Measurements from ENCODE around the gene APBA2.

The APBA2 gene

DNA sequence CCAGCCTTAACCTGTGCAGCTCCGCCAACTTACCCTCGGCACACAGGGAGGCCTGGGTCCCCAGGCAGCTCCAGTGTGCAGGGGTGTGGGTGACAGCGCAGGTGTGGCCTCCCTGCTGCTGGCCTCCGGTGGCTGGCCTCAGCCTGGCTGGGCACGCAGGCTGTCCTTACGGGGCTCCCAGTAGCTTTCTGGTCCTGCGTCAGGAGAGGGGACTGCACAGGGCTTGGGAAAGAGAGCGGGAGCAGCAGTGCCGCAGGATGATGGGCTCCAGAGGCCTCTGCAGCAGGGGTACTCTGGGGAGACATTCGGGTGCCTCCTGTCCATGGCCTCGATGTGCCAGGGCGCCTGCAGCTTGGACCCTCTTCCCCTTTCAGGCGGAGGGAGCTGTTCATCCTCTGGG lies 9.4 kb downstream of the APBA2 start:
- Histone ChIP-seq H3K4me1 (ENCODE audit: low read length) (no peaks in the 10 kb centered on the region), H2AFZ (ENCODE audit: low read depth, low read length) (no peak overlapping the region), H3K9ac (ENCODE audit: low read length) (no peak overlapping the region), H3K27me3 (ENCODE audit: low read depth, low read length) (no peaks in the 10 kb centered on the region), H3K36me3 (replicated peaks; ENCODE audit: low read depth, low read length) (no peaks in the 10 kb centered on the region), H3K9me3 (ENCODE audit: insufficient read depth, low read length) (no peaks in the 10 kb centered on the region), H3K79me2 (ENCODE audit: low read length) (no peaks in the 10 kb centered on the region), H4K20me1 (ENCODE audit: insufficient read depth, low read length) (no peaks in the 10 kb centered on the region), H3K4me2 (ENCODE audit: low read length) (no peak overlapping the region), H3K4me3 (ENCODE audit: low read length) (no peak overlapping the region), H3K27ac (ENCODE audit: low read length) (no peak overlapping the region)
- TF ChIP-seq EZH2phosphoT487 (IDR thresholded peaks at IDR 0.05; ENCODE audit: low read depth) = no peak
- TF ChIP-seq, protein P1, sequence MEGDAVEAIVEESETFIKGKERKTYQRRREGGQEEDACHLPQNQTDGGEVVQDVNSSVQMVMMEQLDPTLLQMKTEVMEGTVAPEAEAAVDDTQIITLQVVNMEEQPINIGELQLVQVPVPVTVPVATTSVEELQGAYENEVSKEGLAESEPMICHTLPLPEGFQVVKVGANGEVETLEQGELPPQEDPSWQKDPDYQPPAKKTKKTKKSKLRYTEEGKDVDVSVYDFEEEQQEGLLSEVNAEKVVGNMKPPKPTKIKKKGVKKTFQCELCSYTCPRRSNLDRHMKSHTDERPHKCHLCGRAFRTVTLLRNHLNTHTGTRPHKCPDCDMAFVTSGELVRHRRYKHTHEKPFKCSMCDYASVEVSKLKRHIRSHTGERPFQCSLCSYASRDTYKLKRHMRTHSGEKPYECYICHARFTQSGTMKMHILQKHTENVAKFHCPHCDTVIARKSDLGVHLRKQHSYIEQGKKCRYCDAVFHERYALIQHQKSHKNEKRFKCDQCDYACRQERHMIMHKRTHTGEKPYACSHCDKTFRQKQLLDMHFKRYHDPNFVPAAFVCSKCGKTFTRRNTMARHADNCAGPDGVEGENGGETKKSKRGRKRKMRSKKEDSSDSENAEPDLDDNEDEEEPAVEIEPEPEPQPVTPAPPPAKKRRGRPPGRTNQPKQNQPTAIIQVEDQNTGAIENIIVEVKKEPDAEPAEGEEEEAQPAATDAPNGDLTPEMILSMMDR (IDR thresholded peaks at IDR 0.05; ENCODE audit: low read depth, low read length) = no peak

DNA sequence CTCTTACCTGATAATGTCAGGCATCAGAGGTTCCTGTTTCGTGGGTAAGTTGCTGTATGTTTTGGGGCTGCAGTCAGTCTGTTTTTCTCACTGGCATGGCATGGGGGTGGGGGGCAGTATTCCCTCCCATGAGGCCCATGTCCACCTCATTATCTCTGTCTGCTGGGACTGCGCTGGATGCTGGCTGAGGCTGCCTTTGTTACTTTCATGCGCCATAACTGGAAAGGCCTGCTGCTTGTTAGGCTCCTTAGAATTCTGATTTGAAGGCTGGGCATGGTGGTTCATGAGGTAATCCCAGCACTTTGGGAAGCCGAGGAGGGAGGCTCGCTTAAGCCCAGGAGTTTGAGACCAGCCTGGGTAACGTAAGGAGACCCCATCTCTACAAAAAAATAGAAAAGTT lies 9.8 kb downstream of the APBA2 start:
- Histone ChIP-seq H3K4me3 (ENCODE audit: low read length) (no peak overlapping the region), H3K79me2 (ENCODE audit: low read length) (no peaks in the 10 kb centered on the region), H3K4me2 (ENCODE audit: low read length) (no peak overlapping the region), H3K27ac (ENCODE audit: low read length) (no peak overlapping the region), H2AFZ (ENCODE audit: low read depth, low read length) (no peak overlapping the region), H3K9ac (ENCODE audit: low read length) (no peak overlapping the region), H3K4me1 (ENCODE audit: low read length) (no peaks in the 10 kb centered on the region), H4K20me1 (ENCODE audit: insufficient read depth, low read length) (no peaks in the 10 kb centered on the region), H3K27me3 (ENCODE audit: low read depth, low read length) (no peaks in the 10 kb centered on the region), H3K9me3 (ENCODE audit: insufficient read depth, low read length) (no peaks in the 10 kb centered on the region), H3K36me3 (replicated peaks; ENCODE audit: low read depth, low read length) (no peaks in the 10 kb centered on the region)
- TF ChIP-seq, protein P1 (IDR thresholded peaks at IDR 0.05; ENCODE audit: low read depth, low read length) = no peak
- no peak for TF ChIP-seq EZH2phosphoT487 (IDR thresholded peaks at IDR 0.05; ENCODE audit: low read depth)

DNA sequence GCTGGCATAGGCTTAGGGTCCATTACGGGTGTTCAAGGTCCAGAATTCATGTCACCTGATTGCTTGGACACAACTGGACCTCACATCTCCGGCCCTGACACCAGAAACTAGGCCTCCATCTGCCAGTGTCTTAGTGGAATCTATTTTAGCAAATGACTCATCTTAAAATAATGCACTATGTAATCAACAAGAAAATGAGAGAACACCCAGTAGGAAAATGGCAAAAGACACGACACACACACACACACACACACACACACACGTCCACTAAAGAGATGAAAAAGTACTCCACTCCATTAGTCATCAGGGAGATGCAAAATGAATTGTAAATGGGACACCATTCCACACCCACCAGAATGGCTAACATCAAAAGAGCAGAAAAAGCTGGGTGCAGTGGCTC lies 11.2 kb downstream of the APBA2 start:
- no peaks in the 10 kb centered on the region for H3K79me2 ChIP-seq (ENCODE audit: low read length)
- no peak overlapping the region for H3K27ac ChIP-seq (ENCODE audit: low read length)

DNA sequence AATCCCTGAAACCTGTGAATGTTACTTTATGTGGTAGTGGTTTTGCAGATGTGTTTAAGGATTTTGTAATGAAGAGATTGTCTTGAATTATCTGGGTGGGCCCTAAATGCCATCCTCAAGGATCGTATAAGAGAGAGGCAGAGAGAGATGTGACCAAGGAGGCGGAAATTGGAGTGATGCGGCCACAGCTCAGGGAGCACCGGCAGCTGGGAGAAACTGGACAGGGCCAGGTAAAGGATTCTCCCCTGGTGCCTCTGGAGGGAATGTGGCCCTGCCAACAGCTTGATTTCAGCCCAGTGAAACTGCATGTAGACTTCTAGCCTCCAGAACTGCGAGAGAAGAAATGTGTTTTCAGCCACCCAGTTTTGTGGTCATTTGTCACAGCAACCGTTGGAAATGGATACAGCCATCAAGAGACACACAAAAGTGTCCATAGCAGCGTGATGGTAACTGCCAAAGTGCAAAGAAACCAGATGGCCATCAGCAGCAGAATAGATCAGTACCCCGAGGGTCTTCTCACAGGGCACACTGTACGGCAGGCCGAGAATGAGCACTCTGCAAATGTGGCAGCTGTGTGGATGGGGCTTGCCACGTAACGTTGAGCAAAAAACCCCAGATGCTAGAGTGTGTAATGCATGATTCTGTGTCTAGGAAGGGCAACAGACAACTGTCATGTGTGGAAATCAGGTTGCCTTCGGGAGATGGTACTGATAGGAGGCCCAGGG lies 12.2 kb downstream of the APBA2 start:
- Histone ChIP-seq H2AFZ (ENCODE audit: low read depth, low read length) (no peak overlapping the region), H3K27me3 (ENCODE audit: low read depth, low read length) (no peaks in the 10 kb centered on the region), H4K20me1 (ENCODE audit: insufficient read depth, low read length) (no peaks in the 10 kb centered on the region), H3K9me3 (ENCODE audit: insufficient read depth, low read length) (no peaks in the 10 kb centered on the region), H3K36me3 (replicated peaks; ENCODE audit: low read depth, low read length) (no peaks in the 10 kb centered on the region), H3K9ac (ENCODE audit: low read length) (no peak overlapping the region), H3K79me2 (ENCODE audit: low read length) (no peaks in the 10 kb centered on the region), H3K4me3 (ENCODE audit: low read length) (no peak overlapping the region), H3K4me1 (ENCODE audit: low read length) (peaks cover 7% of the 10 kb centered on the region), H3K4me2 (ENCODE audit: low read length) (no peak overlapping the region), H3K27ac (ENCODE audit: low read length) (no peak overlapping the region)
- no peak for TF ChIP-seq EZH2phosphoT487 (IDR thresholded peaks at IDR 0.05; ENCODE audit: low read depth)
- TF ChIP-seq, protein P1 (IDR thresholded peaks at IDR 0.05; ENCODE audit: low read depth, low read length) = no peak

More for the DNA sequence above, 11.2 kb downstream of the APBA2 start:
- Histone ChIP-seq H2AFZ (ENCODE audit: low read depth, low read length) (no peak overlapping the region), H3K9ac (ENCODE audit: low read length) (no peak overlapping the region), H3K4me2 (ENCODE audit: low read length) (no peak overlapping the region), H3K4me3 (ENCODE audit: low read length) (no peak overlapping the region), H4K20me1 (ENCODE audit: insufficient read depth, low read length) (no peaks in the 10 kb centered on the region), H3K9me3 (ENCODE audit: insufficient read depth, low read length) (no peaks in the 10 kb centered on the region), H3K4me1 (ENCODE audit: low read length) (no peaks in the 10 kb centered on the region; the same call in 1 of the 2 replicates), H3K36me3 (replicated peaks; ENCODE audit: low read depth, low read length) (no peaks in the 10 kb centered on the region), H3K27me3 (ENCODE audit: low read depth, low read length) (no peaks in the 10 kb centered on the region)
- TF ChIP-seq, protein P1 (IDR thresholded peaks at IDR 0.05; ENCODE audit: low read depth, low read length) = no peak
- no peak for TF ChIP-seq EZH2phosphoT487 (IDR thresholded peaks at IDR 0.05; ENCODE audit: low read depth)
